Panc1 (cell line): Measurements from ENCODE around the gene GPRASP1. TPM values are rescaled to one million over a fixed set of nuclear protein-coding genes. Genes with fewer than 3 reads are reported as not detected.

Experiments
- ATAC-seq: fragments of 200-7000 bp; cut with Tn5 transposase; 2 replicates; pipeline ENCODE4 v1.9.1; 2020; ENCODE audit warnings: mild to moderate bottlenecking, moderate library complexity
- BruUV-seq: library from RNA; stranded (reverse); fragments of 400-500 nt; replicated peaks from 2 replicates; lab custom pipeline; 2021; lab: Mats Ljungman, UMichigan
- CTCF ChIA-PET: fragments of 300-600 bp; sonication (Branson Sonifier 250); formaldehyde crosslinking; loops from one replicate; lab custom pipeline; 2022; ENCODE audit warnings: antibody characterized with exemption; lab: Charles Lee
- POLR2A ChIA-PET: fragments of 300-600 bp; sonication (Branson Sonifier 250); formaldehyde crosslinking; loops from one replicate; lab custom pipeline; 2022; ENCODE audit warnings: antibody characterized with exemption; lab: Charles Lee
- DNase-seq: peaks from one replicate; pipeline ENCODE4 v3.0.0-alpha.2; 2010; ENCODE audit warnings: low read depth, low spot score
- H3K27ac ChIP-seq: 2 replicates; pipeline ENCODE4 v1.5.1; 2011; ENCODE audit warnings: mild to moderate bottlenecking, low read length, inconsistent platforms
- H3K27me3 ChIP-seq: fragments of 200-500 bp; sonication (Bioruptor generic); 2 replicates; pipeline ENCODE4 v1.6.0; 2014; ENCODE audit warnings: low read length, inconsistent platforms; ENCODE audit not compliant: control insufficient read depth, insufficient read depth
- H3K36me3 ChIP-seq: fragments of 200-500 bp; sonication (Bioruptor generic); 2 replicates; pipeline ENCODE4 v1.5.1; 2014; ENCODE audit warnings: inconsistent platforms, mild to moderate bottlenecking, low read length, moderate library complexity; ENCODE audit not compliant: control insufficient read depth, insufficient read depth
- H3K4me1 ChIP-seq: 2 replicates; pipeline ENCODE4 v1.5.1; 2011; ENCODE audit warnings: inconsistent platforms, mild to moderate bottlenecking, low read length, moderate library complexity; ENCODE audit not compliant: control insufficient read depth, insufficient read depth
- H3K4me3 ChIP-seq, 2 experiments: 2 replicates each; pipeline ENCODE4 v1.5.1; 2011 to 2012; ENCODE audit warnings: low read depth in 2 of 2, low read length in 2 of 2, mild to moderate bottlenecking in 2 of 2, inconsistent platforms in 1 of 2, moderate library complexity in 1 of 2
- H3K9me3 ChIP-seq: fragments of 200-500 bp; sonication (Bioruptor generic); 2 replicates; pipeline ENCODE4 v1.5.1; 2014; ENCODE audit warnings: low read depth, mild to moderate bottlenecking, inconsistent platforms, low read length, moderate library complexity; ENCODE audit not compliant: control insufficient read depth, insufficient read depth
- POLR2AphosphoS5 ChIP-seq: IDR thresholded peaks from 2 replicates; pipeline ENCODE4 v1.6.1; 2012; ENCODE audit warnings: mild to moderate bottlenecking, low read depth, low read length, moderate library complexity
- SIN3A ChIP-seq: IDR thresholded peaks from 2 replicates; pipeline ENCODE4 v1.6.1; 2012; ENCODE audit warnings: low read depth, mild to moderate bottlenecking, low read length, moderate library complexity, borderline replicate concordance; ENCODE audit not compliant: insufficient read depth
- TCF7L2 ChIP-seq: IDR thresholded peaks from 2 replicates; pipeline ENCODE4 v1.6.1; 2011; ENCODE audit warnings: mild to moderate bottlenecking, low read depth, low read length, inconsistent platforms
- in situ Hi-C: cut with HindIII; loops from 2 replicates; pipeline ENCODE4 v1.10.0; 2016; ENCODE audit warnings: low sequenced_read_pairs, low pct_unique_long_range_greater_than_20kb
- intact Hi-C: fragments of 100-400 bp; cut with micrococcal nuclease; formaldehyde crosslinking; loops from one replicate; pipeline ENCODE4 v1.10.0; 2022; ENCODE audit not compliant: unreplicated experiment
- total RNA-seq: library from RNA; stranded (reverse); gene quantifications from one replicate; pipeline ENCODE4 v1.2.1, GENCODE V29; 2021; ENCODE audit not compliant: unreplicated experiment
- TF ChIP-seq, protein P1 (sequence below), 2 experiments: IDR thresholded peaks; 2 replicates each; pipeline ENCODE4 v1.6.1; 2011 to 2012; ENCODE audit warnings: low read depth in 2 of 2, control low read depth in 1 of 2, low read length in 1 of 2, mild to moderate bottlenecking in 1 of 2, moderate library complexity in 1 of 2; ENCODE audit not compliant: insufficient read depth in 1 of 2
- TF ChIP-seq, protein P2 (sequence below): fragments of 450-650 bp; IDR thresholded peaks from 2 replicates; pipeline ENCODE4 v1.5.1; 2017; ENCODE audit warnings: mild to moderate bottlenecking

GPRASP1 gene
- total RNA-seq, 1 experiment from 2014 or later, result 5.0 TPM

DNA sequence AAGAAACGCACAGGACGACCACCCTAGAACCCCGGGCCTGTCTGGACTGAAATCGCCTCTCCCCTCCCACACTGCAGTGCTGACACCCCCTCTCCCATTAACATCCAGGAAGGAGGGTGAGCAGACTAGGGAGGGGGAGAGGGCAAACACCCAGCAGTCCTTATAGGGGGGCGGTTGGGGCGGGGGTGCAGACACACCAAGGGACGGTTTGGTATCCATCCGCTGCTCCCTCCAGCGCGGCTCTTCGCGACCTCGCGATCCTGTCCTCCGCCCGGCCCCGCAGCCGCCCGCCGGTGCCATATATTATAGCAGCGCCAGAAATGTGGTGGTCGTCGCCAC lies 411 bp upstream of the GPRASP1 start:
- no TSS peak for BruUV-seq
- in situ Hi-C loops, result no loop called here
- intact Hi-C loops, result loop anchor here (10.0 kb wide), 1 partner anchor 184 kb away; no protein-coding TSS in a partner anchor
- no peaks in the 10 kb centered on the region for H3K4me1 ChIP-seq
- DNase-seq (no peak), ATAC-seq (peak; percentile 46)
- ChIA-PET POLR2A (no interaction called here), CTCF (no interaction called here)
- peak overlapping the region; percentile 66 to 68 for H3K4me3 ChIP-seq
- no peaks in the 10 kb centered on the region for H3K9me3 ChIP-seq
- TF ChIP-seq, protein P1, sequence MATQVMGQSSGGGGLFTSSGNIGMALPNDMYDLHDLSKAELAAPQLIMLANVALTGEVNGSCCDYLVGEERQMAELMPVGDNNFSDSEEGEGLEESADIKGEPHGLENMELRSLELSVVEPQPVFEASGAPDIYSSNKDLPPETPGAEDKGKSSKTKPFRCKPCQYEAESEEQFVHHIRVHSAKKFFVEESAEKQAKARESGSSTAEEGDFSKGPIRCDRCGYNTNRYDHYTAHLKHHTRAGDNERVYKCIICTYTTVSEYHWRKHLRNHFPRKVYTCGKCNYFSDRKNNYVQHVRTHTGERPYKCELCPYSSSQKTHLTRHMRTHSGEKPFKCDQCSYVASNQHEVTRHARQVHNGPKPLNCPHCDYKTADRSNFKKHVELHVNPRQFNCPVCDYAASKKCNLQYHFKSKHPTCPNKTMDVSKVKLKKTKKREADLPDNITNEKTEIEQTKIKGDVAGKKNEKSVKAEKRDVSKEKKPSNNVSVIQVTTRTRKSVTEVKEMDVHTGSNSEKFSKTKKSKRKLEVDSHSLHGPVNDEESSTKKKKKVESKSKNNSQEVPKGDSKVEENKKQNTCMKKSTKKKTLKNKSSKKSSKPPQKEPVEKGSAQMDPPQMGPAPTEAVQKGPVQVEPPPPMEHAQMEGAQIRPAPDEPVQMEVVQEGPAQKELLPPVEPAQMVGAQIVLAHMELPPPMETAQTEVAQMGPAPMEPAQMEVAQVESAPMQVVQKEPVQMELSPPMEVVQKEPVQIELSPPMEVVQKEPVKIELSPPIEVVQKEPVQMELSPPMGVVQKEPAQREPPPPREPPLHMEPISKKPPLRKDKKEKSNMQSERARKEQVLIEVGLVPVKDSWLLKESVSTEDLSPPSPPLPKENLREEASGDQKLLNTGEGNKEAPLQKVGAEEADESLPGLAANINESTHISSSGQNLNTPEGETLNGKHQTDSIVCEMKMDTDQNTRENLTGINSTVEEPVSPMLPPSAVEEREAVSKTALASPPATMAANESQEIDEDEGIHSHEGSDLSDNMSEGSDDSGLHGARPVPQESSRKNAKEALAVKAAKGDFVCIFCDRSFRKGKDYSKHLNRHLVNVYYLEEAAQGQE (IDR thresholded peaks at IDR 0.05; ENCODE audit: insufficient read depth in 1 of 2, low read depth in 2 of 2, low read length in 1 of 2), result no peak
- TF ChIP-seq POLR2AphosphoS5, result no peak
- TF ChIP-seq, protein P2, sequence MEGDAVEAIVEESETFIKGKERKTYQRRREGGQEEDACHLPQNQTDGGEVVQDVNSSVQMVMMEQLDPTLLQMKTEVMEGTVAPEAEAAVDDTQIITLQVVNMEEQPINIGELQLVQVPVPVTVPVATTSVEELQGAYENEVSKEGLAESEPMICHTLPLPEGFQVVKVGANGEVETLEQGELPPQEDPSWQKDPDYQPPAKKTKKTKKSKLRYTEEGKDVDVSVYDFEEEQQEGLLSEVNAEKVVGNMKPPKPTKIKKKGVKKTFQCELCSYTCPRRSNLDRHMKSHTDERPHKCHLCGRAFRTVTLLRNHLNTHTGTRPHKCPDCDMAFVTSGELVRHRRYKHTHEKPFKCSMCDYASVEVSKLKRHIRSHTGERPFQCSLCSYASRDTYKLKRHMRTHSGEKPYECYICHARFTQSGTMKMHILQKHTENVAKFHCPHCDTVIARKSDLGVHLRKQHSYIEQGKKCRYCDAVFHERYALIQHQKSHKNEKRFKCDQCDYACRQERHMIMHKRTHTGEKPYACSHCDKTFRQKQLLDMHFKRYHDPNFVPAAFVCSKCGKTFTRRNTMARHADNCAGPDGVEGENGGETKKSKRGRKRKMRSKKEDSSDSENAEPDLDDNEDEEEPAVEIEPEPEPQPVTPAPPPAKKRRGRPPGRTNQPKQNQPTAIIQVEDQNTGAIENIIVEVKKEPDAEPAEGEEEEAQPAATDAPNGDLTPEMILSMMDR, result no peak
- no peak for TF ChIP-seq SIN3A
- TF ChIP-seq TCF7L2, result no peak
- no peaks in the 10 kb centered on the region for H3K36me3 ChIP-seq
- no peaks in the 10 kb centered on the region for H3K27me3 ChIP-seq
- H3K27ac ChIP-seq, result peak overlapping the region; percentile 39; the same call in 1 of the 2 replicates

DNA sequence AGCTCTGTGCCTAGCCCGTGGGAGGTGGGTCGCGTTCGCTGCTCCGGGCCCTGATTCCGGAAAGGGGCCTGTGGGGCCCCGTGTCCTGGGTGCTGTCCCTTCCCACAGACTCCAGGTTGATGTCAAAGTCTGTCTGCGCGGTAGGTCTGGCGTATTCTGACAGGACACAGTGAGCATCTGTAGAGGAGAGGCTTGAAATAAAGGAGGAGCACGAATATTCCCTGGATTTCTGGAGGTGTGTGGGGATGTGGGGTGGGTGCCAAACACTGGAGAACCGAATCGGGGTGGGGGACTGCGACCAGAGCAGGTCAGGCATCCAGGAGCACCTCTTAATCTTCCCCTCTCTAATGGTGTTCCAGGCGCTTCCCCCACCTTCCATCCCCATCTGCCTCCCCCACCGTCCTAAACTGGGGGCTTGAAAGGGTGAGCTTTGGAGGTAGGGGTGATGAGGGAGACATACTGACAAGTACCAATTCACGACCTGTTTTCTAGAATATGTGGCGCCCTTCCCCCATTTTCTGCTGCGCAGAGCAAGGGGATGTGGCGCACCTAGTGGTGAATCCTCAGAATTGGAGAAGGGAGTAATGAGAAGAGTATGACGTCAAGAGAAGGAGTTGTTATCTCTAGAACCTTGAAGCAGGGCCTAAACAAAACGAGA lies 877 bp downstream of the GPRASP1 start:
- H3K27me3 ChIP-seq, result no peaks in the 10 kb centered on the region
- peak overlapping the region; percentile 1; the same call in 1 of the 2 replicates for H3K27ac ChIP-seq
- H3K4me1 ChIP-seq, result no peaks in the 10 kb centered on the region
- DNase-seq, result no peak
- peak overlapping the region; percentile 66 to 68 for H3K4me3 ChIP-seq
- BruUV-seq, result no TSS peak
- peak; percentile 76 for ATAC-seq
- ChIA-PET POLR2A (interaction anchor here (0.6 kb wide), 1 partner anchor 108 kb away, joined by 3 read pairs; no protein-coding TSS in a partner anchor), CTCF (no interaction called here)
- in situ Hi-C loops, result no loop called here
- intact Hi-C loops, result loop anchor here (10.0 kb wide), 1 partner anchor 183 kb away; no protein-coding TSS in a partner anchor
- H3K9me3 ChIP-seq, result no peaks in the 10 kb centered on the region
- H3K36me3 ChIP-seq, result no peaks in the 10 kb centered on the region
- TF ChIP-seq, protein P1 (IDR thresholded peaks at IDR 0.05; ENCODE audit: insufficient read depth in 1 of 2, low read depth in 2 of 2, low read length in 1 of 2), result no peak
- TF ChIP-seq, protein P2, result peak; percentile 83
- TF ChIP-seq SIN3A, result no peak
- TF ChIP-seq POLR2AphosphoS5, result no peak
- no peak for TF ChIP-seq TCF7L2
